C4-2B (cell line): ENCODE measurements around the gene ALG12.

Source experiments
- CTCF ChIP-seq: fragments of 450-650 bp; conservative IDR thresholded peaks from 2 replicates; pipeline ENCODE4 v1.5.1; 2017; ENCODE audit warnings: mild to moderate bottlenecking
- ZFX ChIP-seq: fragments of 450-650 bp; IDR thresholded peaks from 2 replicates; pipeline ENCODE4 v1.6.1; 2017

- no peak for TF ChIP-seq CTCF
- TF ChIP-seq ZFX, result no peak
Observed at GRCh38 chr22:49946612-49947295, 28.5 kb upstream of the ALG12 start.
